Activated CD4-positive, alpha-beta T cell treated with anti-CD3 and anti-CD28 coated beads for 48 hours (primary cell): ENCODE measurements around the gene SGCD.

Source experiments
- DNase-seq: peaks from one replicate; pipeline ENCODE4 v3.0.0-alpha.2; 2020

The SGCD gene

DNA sequence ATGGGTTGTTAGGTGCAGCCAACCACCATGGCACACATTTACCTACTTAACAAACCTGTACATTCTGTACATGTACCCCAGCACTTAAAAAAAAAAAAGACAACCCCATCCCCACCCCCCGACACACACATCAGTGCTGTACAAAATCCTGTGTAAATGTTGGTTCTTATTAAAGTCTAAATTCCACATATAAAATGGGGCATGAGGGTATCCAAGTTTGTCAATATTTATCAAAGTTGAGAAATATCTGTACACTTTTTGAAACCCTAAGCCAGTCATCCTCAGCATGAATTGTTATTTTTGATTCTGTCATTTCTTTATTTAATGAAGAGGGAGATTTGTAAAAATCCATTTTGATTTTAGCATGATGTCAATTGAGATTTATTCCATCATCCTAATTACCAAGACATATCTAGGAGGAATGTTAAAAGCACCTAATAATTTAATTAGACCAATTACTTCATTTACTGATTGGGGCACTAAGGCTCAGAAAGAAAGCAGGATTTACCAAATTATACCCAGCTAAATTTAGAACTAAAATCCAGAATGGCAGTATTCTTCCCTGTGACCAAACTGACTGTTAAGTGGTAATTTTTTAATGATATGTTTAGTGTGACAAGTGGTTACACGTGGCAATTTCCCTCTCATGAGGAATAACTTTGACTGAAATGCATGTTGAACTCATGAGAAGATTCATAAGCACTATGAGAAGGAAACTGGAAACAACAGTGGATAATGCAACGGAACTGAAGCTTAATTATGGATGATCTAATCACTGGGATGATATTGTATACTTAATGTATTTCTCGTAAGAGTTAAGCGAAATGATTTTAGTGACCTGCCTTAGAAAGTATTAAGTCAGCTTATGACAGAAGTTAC lies 195.9 kb downstream of the SGCD start:
- DNase-seq = no peak

DNA sequence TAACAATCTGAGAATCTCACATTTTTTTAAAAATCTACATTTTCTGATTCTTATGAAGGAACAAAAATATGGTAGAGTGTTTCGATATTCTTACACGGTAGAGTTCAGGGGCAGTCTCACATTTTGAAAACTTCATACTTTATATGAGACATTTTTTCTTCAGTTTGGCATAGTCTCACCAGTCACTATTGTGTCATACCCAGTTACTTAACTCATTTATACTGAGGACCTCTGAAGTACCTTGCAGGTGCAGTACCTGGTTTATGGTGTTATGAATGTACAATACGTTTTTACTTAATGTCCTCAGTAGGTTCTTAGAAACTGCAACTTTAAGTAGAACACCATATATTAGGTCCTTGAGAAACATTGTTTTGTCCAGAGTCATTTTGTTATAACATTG lies 196.6 kb downstream of the SGCD start:
- DNase-seq = no peak

DNA sequence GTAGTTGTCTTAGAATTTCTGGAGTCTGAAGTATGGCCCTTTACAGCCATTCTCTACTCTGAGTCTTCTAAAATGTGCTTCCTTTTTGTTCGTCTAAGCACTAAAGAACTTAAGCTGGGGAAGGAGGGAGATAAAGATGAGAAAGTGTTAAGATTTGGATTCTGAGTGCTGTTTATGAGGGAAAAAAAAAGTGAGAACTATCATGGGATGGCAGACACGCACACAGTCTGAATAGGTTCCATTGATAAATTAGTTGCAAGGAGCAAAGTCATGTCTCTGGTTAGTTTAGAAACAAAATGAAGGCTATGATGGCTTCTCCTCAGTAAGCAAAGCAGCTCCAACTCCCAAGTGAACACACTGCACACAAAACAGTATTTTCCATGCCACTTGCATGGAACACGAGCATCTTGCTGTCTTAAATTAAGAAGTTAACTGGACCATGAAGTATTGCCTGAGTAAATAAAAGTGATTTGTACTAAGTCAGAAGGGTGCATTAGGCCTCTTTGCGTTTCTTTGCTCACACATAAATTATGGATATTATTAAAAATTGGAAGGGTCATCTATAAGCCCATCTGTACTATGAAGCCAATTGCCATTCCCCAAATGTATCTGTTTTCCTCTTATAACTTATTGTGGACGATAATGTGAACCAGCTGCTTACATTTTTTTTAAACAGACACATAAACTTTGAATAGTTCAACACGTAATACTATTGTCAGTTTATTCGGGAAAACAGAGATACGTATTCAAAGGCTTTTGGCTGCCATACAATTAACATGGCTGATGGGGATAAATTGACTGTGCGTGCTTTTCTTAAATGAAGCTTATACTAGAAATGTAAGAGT lies 199.3 kb downstream of the SGCD start:
- no peak for DNase-seq

DNA sequence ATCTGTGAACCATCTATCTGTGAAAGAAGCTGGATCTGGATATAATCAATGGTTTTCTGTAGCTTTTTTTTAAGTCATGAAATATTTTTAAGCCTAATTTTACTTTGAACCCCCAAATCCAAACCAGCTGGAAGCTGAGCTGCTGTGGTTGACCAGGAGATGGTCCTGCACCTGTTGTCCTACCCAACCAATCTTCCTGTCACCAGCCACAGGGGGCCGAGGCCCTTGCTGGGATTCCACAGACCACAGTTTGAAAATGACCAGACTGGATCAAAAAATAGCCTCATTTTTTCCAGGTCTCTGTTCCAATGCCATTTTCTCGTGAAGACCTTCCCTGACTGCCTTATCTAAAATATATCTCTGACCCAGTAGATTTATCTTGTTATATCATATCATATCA lies 200.6 kb downstream of the SGCD start:
- DNase-seq = no peak

DNA sequence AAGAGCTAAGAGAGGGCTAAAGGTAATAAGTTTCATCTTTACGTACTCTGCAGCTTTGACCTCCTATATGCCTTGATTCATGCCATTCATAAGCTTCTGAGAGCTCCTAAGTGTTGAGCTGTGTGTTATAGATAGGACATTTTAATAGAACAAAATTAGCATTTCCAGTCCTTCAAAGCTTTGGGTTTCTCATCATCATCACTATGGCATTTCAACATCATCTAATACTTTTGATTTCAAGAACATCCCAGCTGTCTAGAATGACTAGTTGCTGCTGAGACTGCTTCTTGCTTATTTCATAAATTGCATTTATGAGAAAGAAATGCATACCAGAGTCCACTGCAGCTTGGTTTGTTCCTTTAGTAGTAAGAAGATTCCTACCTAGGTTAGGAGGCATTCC lies 201.7 kb downstream of the SGCD start:
- DNase-seq = no peak

DNA sequence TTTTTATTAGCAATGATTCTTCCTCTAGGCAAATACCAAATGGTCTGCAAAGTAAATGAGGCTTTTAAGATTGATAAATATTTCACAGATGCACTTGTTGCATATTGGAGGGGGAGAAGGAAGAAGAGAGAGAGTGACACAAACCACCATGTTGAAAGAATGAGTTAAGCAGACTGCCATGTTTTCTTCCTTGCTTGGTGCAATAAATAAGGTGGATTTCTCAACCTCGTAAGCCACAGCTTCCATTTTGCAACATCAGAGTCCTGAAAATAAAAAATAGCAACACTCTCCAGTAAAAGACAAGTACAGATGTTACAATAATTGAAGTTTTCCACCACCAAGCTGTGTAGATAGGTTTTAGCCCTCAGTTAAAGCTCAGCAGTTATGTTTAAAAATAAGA lies 202.9 kb downstream of the SGCD start:
- no peak for DNase-seq

DNA sequence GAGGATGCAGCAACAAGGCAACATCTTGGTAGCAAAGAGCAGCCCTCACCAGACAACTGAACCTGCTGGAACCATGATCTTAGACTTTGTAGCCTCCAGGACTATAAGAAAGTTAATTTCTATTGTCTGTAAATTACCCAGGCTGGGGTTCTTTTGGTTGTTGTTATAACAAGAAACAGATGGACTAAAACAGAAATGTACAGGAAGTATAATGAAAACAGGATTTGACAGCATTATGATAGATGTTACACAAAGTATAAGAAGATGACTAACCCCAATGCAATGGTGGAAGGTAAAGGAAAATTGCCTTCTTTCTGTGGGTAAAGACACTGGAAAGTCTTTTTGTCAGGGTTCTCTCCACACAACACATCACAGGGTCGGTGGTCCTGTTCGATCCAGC lies 204.2 kb downstream of the SGCD start:
- no peak for DNase-seq

DNA sequence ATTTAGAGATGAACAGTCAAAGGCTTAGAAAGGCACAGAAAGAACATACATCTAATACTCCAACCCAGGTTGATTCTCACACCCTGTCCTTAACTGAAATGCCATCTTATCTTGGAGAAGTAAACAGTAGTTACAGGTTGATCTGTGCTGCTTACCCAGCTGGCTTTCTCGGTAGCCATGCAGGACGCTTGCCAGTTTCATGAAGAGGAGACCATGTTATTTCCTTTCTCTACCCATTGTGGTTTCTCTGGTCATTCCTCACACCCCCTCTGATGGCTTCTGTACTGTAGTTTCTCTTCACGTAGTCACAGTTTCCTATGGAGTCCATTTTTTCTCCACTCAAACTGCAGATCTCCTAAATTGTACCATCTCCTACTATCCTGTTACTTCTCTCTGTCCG lies 206.0 kb downstream of the SGCD start:
- no peak for DNase-seq

DNA sequence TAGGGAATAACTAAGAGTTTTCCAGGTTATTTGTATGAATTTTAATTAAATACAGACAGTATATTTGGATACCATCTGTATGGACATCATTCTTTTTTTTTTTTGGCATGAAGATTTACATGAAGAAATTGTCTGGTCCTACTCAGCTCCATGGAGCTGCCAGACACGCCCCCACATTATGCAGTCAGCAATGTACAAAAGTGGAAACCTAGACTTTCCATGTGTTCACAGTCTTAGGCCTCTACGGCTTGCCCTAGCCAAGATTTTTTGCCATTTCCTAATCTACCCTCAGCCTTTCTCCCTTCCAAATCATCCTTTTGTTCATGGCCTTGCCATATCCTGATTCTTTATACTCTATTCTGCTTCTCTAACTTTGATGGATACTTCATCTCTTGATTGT lies 207.1 kb downstream of the SGCD start:
- DNase-seq = no peak

DNA sequence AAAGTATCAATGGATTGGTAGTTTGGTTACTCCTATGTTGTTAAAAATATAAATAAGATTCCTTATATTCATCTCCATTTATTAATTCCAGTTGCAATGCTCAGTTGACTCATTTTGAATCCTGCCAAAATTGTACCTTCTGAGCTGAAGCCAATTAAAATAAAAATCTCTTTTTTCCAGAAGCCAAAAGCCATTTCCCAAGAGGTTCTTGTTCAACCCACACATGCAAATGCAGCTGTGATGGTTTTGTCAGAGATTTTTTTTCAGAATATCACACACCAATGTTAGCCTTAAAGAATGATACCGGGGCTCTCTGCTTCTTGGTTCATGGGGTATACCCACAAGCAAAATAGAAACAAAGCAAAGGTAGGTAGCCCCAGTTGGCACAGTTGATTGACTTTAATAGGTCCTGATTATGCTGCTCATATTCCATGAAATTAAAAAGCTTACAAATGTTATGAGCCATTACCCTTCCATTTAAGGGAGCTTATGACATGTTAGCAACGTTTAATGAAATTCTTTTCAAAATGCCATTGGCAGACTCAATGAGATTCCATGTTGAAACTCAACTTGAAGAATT lies 208.0 kb downstream of the SGCD start:
- DNase-seq = no peak

DNA sequence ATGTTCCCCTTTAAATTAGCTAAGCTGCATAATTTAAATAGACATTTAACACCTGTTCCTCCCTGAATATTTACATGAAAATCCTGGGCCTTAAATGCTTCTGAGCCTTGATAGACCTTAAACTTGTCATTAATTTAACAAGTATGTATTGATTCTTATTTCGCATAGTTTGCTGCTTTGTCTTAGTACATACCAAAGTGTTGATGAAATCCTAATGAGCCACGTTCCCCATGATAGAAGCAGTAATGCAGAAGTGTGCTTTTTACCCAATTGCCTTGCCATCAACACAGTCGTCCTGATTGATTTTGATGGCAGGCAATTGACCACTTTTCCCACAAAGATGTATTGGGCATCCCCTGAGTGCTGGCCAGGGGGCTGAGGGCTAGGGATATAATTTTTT lies 213.5 kb downstream of the SGCD start:
- no peak for DNase-seq

DNA sequence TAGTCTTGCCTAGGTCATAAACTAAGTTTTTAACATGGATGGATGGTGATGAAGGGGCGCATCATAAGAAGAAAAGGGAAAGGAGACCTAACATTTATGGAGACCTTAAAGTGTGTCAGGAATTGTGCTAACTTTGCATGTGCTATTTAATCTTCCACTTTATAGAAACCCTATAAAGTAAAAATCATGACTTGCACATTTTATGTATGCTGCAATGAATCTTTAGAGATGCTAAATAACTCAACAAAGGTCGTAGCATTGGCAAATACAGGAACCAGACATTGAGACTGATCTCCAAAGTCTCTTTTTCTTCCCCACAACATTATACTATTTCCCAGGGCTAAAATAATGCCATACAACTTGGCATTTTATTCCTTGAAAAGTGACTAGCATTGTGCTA lies 214.6 kb downstream of the SGCD start:
- DNase-seq = no peak

DNA sequence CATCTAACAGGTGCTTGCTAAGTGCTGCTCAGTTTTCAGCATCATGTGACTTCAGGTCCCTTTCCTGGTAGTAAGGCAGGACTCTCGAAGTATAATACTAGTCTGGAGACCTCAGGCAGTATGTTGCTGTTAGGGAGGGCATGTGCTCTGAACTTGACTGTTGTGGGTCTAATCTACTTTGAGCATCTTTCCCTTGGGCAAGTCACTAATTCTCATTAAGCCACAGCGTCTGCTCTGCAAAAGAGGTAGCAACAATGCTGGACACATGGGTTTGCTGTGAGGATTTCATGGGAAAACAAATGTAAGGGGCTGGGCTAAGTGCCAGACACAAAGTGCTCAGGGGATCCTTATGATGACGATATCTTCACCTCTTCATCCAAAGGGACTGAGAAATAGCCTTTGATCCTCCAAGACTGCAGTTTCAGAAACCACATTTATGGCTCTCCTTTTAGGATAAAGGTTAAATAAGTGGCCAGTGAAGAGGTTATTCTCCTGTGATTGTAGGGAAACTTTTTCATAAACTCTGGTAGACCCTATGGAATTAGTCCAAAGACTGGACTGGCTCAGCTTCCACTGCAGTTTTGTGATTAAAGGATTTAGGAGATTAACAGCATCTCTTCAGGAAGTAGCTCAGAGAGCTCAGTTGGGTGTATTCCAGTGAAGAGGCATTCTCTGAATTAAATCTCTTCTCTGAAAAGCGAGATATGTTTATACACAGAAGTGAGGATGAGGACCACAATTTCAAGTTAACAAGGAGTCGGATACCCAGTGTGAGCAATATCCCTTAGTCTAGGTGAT lies 216.6 kb downstream of the SGCD start:
- no peak for DNase-seq

DNA sequence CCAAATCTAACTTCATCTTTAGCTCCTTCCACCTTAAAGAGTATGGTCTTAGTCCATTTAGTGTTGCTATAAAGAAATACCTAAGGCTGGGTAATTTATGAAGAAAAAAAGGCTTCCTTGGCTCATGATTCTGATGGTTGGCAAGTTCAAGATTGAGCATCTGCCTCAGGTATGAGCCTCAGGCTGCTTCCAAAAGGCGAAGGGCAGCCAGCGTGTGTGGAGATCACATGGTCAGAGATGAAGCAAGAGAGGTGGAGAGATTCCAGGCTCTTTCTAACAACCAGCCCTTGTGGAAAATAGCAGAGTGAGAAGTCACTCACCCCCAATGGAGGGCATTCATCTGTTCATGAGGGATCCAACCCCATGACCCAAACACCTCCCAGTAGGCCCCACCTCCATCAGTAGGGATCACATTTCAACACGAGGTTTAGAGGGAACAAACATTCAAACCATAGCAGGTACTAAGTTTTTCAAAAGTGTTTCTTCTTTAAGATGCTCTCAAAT lies 225.9 kb downstream of the SGCD start:
- DNase-seq = no peak

DNA sequence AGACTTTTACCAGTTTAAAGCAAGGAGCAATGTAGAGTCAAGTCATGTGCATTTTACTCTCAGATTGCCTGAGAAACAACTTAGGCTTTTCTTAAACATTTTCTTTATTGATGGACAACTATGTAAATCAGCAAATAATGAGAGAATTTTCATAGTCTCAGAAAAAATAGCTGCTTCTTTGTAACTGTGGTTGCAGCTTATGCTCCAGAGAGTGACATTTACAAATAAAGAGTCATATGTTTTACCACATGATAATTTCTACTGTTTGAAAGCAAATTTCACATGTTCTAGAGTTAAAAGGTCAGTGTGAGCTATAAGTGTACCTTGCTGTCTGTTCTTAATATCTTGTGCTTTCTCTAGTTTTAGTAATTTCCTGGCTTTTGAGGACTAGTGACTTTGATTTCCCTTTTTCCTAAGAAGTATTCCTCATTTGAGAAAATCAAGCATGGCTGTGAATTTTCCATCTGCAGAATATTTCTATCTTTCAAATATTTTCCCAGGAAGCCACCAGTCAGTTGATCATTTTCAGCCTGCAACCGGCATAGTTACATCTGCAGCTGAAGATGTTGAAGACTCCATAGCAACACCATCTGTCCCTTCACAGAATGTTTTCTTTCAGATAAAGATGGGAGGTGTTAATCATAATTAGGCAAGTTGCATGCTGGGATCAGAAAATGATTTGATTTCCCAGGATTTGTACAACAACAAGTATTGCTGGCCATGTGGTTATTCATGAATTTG lies 229.9 kb downstream of the SGCD start:
- DNase-seq = no peak

DNA sequence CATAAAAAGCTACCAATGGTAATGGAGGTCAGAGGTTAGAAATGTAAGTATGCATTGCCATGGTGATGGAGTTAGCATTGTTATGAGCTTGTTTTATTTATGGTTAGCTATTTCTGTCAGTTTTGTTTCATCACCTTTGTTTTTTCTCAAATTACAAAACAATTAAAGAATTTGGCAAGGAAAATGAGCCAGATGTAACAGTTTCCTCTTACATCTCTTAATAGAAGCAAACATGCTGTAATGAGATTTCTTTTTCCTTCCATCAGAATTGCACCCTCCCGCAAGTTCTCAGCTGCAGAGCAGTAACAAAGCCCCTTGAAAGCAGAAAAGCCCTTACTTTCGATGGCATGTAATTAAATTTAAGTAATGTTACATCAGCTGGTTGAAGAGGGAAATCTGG lies 233.0 kb downstream of the SGCD start:
- no peak for DNase-seq

DNA sequence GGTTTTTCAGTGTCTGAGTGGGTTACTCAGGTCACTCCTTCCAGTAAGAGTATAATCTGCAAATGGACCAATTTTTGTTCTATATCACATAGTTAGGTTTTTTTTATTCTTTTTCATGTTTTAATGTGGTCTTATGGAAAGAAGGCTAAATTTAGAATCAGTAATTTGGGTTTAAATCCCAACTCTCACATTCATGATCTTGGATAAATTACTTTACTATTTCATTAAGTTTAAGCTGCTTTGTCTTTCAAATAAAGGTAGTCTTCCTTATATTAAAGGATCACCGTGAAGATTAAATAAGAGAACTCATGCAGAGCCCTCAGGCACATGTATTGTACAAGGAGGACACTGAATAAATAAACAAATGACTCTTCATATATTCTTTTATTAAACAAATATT lies 234.7 kb downstream of the SGCD start:
- DNase-seq = no peak

DNA sequence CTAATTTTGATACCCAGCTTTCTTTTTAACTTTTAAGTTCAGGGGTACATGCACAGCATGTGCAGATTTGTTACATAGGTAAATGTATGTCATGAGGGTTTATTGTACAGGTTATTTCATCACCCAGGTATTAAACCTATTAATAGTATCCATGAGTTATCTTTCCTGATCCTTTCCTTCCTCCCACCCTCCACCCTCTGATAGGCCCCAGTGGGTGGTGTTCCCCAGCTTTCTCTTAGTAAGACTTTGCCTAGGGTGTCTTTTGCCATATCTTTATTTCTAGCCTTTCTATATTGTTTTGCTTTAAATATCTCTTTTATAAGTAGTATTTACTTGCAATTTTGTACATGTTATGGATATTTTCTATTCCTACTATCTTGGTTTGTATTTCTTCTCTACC lies 243.7 kb downstream of the SGCD start:
- no peak for DNase-seq

DNA sequence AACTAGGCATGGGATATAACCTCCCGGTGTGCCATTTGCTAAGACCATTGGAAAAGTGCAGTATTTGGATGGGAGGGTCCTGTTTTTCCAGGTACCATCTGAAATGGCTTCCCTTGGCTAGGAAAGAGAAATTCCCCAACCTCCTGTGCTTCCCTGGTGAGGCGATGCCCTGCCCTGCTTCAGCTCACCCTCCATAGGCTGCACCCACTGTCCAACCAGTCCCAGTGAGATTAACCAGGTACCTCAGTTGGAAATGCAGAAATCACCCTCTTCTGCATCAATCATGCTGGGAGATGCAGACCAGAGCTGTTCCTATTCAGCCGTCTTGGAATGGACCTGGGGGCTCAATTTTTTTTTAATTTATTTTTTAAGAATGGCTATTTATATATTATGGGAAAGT lies 254.8 kb downstream of the SGCD start:
- no peak for DNase-seq

DNA sequence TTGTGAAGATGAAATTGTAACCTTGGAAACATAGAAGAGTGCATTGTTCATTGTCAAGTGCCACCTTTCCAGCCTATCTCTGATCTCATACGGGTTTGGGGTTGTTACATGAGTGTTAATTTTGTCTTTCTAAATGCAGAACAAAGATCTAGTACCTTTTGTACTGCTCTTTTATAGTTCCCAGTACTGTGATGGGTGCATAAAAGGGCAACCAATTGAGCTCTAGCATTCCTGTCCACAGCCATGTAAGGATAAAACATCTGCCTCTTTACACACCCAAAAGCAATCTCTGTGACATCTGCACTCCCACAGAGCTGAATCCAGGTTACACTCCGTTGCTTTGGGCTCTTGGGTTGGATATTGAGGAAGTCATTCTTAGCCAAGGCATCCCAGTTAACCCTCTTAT lies 255.2 kb downstream of the SGCD start:
- no peak for DNase-seq

DNA sequence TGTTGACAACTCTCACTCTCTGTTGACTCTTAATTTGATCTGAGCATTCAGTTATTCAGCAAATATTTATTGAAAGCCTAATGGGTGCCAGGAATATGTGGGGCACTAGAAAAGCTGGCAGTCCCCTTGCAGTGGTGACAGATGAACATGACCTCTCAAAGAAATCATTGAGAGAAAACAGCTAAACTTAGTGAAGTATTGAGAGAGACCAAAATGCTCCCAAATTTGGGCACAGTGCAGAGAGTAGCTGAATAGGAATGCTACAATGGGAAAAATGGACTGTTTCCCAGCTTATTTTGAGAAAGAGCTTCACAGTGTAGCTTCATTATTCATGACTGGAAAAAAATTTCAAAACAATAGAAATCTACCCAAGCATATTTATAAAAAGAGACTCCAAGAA lies 257.9 kb downstream of the SGCD start:
- no peak for DNase-seq

DNA sequence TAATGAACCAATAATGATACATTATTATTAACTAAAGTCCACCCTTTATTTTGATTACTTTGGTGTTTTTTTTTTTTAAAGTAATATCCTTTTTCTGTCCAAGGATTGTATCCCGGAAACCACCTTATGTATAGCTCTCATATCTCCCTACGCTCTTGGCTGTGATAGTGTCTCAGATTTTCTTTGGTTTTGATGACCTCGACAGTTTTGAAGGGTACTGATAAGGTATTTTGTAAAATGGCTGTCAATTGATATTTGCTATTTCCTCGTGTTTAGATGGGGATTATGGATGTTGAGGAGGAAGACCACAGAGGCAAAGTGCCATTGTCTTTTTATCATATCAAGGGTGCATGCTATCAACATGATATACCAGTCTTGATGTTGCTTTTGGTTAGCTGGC lies 259.0 kb downstream of the SGCD start:
- DNase-seq = no peak
